Trophoblast cell (in vitro differentiated cells and primary cell): Measurements from ENCODE around the gene CDK5R1.
"Not testable (repeated sequence)": the region's sequence is repeated elsewhere in the genome, so short reads cannot be mapped to it uniquely, and the experiment has no call there.

Source experiments
- DNase-seq, 2 donors: peaks; one replicate each; pipeline ENCODE4 v3.0.0-alpha.2; 2016
- H2AFZ ChIP-seq: 2 replicates; pipeline ENCODE4 v1.6.1; 2013; ENCODE audit warnings: low read length, moderate library complexity, mild to moderate bottlenecking; ENCODE audit not compliant: insufficient read depth, poor library complexity
- H2AK5ac ChIP-seq: 2 replicates; pipeline ENCODE4 v1.6.1; 2013; ENCODE audit warnings: mild to moderate bottlenecking, low read length
- H2BK120ac ChIP-seq: 2 replicates; pipeline ENCODE4 v1.6.1; 2013; ENCODE audit warnings: low read length, mild to moderate bottlenecking, moderate library complexity; ENCODE audit not compliant: insufficient read depth, poor library complexity
- H2BK12ac ChIP-seq: 2 replicates; pipeline ENCODE4 v1.6.1; 2013; ENCODE audit warnings: mild to moderate bottlenecking, low read length, moderate library complexity
- H2BK5ac ChIP-seq: 2 replicates; pipeline ENCODE4 v1.6.1; 2013; ENCODE audit warnings: low read length, low read depth, moderate library complexity, mild to moderate bottlenecking; ENCODE audit not compliant: poor library complexity
- H3K14ac ChIP-seq: 2 replicates; pipeline ENCODE4 v1.6.1; 2013; ENCODE audit warnings: mild to moderate bottlenecking, low read length
- H3K18ac ChIP-seq: 2 replicates; pipeline ENCODE4 v1.6.1; 2013; ENCODE audit warnings: mild to moderate bottlenecking, low read length
- H3K23ac ChIP-seq: 2 replicates; pipeline ENCODE4 v1.6.1; 2013; ENCODE audit warnings: low read length
- H3K27ac ChIP-seq: 2 replicates; pipeline ENCODE4 v1.5.1; 2013; ENCODE audit warnings: low read depth, mild to moderate bottlenecking, inconsistent platforms, low read length, moderate library complexity
- H3K27me3 ChIP-seq: 2 replicates; pipeline ENCODE4 v1.6.1; 2013; ENCODE audit warnings: inconsistent platforms, mild to moderate bottlenecking, low read length, moderate library complexity; ENCODE audit not compliant: insufficient read depth
- H3K36me3 ChIP-seq, 2 experiments: 1 replicate in 1 of 2; 2 replicates in 1 of 2; pipeline ENCODE4 v1.6.1; 2013; ENCODE audit warnings: low read length in 2 of 2, mild to moderate bottlenecking in 2 of 2, moderate library complexity in 1 of 2; ENCODE audit not compliant: insufficient read depth in 2 of 2, control insufficient read depth in 1 of 2
- H3K4ac ChIP-seq: 2 replicates; pipeline ENCODE4 v1.6.1; 2013; ENCODE audit warnings: low read depth, mild to moderate bottlenecking, low read length, moderate library complexity
- H3K4me1 ChIP-seq, 2 experiments: 1 replicate in 1 of 2; 2 replicates in 1 of 2; pipeline ENCODE4 v1.6.1; 2013; ENCODE audit warnings: low read length in 2 of 2, mild to moderate bottlenecking in 2 of 2, moderate library complexity in 1 of 2; ENCODE audit not compliant: insufficient read depth in 2 of 2, control insufficient read depth in 1 of 2
- H3K4me2 ChIP-seq: 2 replicates; pipeline ENCODE4 v1.6.1; 2013; ENCODE audit warnings: inconsistent platforms, mild to moderate bottlenecking, low read length, moderate library complexity
- H3K4me3 ChIP-seq: 2 replicates; pipeline ENCODE4 v1.5.1; 2013; ENCODE audit warnings: mild to moderate bottlenecking, low read depth, low read length, inconsistent platforms
- H3K79me1 ChIP-seq: one replicate; pipeline ENCODE4 v1.6.1; 2013; ENCODE audit warnings: low read length
- H3K79me2 ChIP-seq: 2 replicates; pipeline ENCODE4 v1.6.1; 2013; ENCODE audit warnings: low read length, mild to moderate bottlenecking; ENCODE audit not compliant: control insufficient read depth, insufficient read depth, poor library complexity
- H3K9ac ChIP-seq: 2 replicates; pipeline ENCODE4 v1.6.1; 2013; ENCODE audit warnings: mild to moderate bottlenecking, low read length
- H3K9me3 ChIP-seq: 2 replicates; pipeline ENCODE4 v1.6.1; 2013; ENCODE audit warnings: low read depth, mild to moderate bottlenecking, control low read depth, inconsistent platforms, low read length; ENCODE audit not compliant: insufficient read depth
- H4K12ac ChIP-seq: 2 replicates; pipeline ENCODE4 v1.6.1; 2013; ENCODE audit warnings: low read depth, mild to moderate bottlenecking, low read length, moderate library complexity
- H4K8ac ChIP-seq: 2 replicates; pipeline ENCODE4 v1.6.1; 2013; ENCODE audit warnings: low read depth, mild to moderate bottlenecking, low read length, moderate library complexity
- H4K91ac ChIP-seq: one replicate; pipeline ENCODE4 v1.6.1; 2013; ENCODE audit warnings: low read depth, mild to moderate bottlenecking, low read length, moderate library complexity
- WGBS: extraction: QIAGEN DNeasy Blood & Tissue Kit; methylation state at CpG from one replicate; pipeline ENCODE4 v1.1.7; 2013; ENCODE audit warnings: missing lambda C conversion rate; ENCODE audit not compliant: insufficient read length, insufficient coverage; ENCODE audit errors: extremely low coverage; 5-methylcytosine and 5-hydroxymethylcytosine counted together

CDK5R1 gene

DNA sequence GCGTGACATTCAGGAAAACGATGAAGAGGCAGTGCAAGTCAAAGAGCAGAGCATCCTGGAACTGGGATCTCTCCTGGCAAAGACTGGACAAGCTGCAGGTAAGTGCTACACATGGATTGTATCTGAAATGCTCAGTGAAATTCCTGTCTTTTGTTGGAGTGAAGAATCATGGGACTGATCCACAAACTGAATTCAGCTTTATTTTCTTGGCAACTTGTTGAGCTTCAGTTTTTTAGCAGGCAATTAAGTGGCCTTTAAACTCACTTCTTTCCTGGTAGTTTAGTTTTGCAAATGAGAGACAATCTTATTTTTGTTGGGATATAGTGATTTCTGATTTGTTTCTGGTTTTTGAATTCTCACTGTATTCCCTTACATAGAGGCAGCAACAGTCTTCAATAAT lies 39.8 kb upstream of the CDK5R1 start:
- Histone ChIP-seq H3K36me3 (peaks cover 23% of the 10 kb centered on the region in 2 experiments), H3K9ac (no peak overlapping the region), H4K8ac (no peak overlapping the region), H3K27ac (no peak overlapping the region), H3K23ac (no peak overlapping the region), H3K14ac (no peak overlapping the region), H3K18ac (no peak overlapping the region), H2BK12ac (no peak overlapping the region), H3K79me1 (peaks cover 7% of the 10 kb centered on the region), H3K4me2 (no peak overlapping the region), H4K91ac (no peak overlapping the region), H3K4me1 (peaks cover 0 to 2% of the 10 kb centered on the region in 2 experiments), H3K9me3 (no peaks in the 10 kb centered on the region), H4K12ac (no peak overlapping the region), H3K27me3 (no peaks in the 10 kb centered on the region), H2BK5ac (no peak overlapping the region), H3K79me2 (peaks cover 10% of the 10 kb centered on the region), H2AFZ (no peak overlapping the region), H3K4ac (no peak overlapping the region), H2AK5ac (no peak overlapping the region), H3K4me3 (no peak overlapping the region), H2BK120ac (no peak overlapping the region)
- no CpG with 5 or more reads among the region's 2 CpGs for WGBS
- DNase-seq = no peak

DNA sequence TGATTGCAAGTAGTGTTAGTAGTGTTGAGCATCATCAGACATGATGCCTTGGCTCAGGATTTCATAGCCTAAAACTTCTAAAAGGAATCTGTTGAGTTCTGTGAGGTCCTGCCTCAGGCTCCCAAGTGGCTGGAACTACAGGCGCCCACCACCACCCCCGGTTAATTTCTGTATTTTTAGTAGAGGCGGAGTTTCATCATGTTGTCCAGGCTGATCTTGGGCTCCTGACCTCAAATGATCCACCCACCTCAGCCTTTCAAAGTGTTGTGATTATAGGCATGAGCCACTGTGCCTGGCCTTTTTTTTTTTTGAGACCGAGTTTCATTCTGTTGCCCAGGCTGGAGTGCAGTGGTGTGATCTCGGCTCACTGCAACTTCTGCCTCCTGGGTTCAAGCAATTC lies 36.8 kb upstream of the CDK5R1 start:
- H2AFZ ChIP-seq = no peak overlapping the region
- no CpG with 5 or more reads among the region's 5 CpGs for WGBS
- H3K79me1 ChIP-seq = peaks cover under 1% of the 10 kb centered on the region
- no peak overlapping the region for H4K8ac ChIP-seq
- no peaks in the 10 kb centered on the region for H3K4me1 ChIP-seq
- H3K9me3 ChIP-seq = no peaks in the 10 kb centered on the region
- no peak overlapping the region for H2AK5ac ChIP-seq
- no peak overlapping the region for H3K18ac ChIP-seq
- no peak overlapping the region for H4K12ac ChIP-seq
- no peaks in the 10 kb centered on the region for H3K27me3 ChIP-seq
- no peak overlapping the region for H3K23ac ChIP-seq
- no peak for DNase-seq
- H3K27ac ChIP-seq = no peak overlapping the region
- H3K36me3 ChIP-seq = peaks cover 23 to 31% of the 10 kb centered on the region in 2 experiments
- H3K79me2 ChIP-seq = peaks cover 3% of the 10 kb centered on the region
- H2BK120ac ChIP-seq = no peak overlapping the region
- H3K4me2 ChIP-seq = no peak overlapping the region
- no peak overlapping the region for H3K14ac ChIP-seq
- H2BK12ac ChIP-seq = no peak overlapping the region
- H3K4ac ChIP-seq = no peak overlapping the region
- no peak overlapping the region for H2BK5ac ChIP-seq
- H3K4me3 ChIP-seq = no peak overlapping the region
- H4K91ac ChIP-seq = no peak overlapping the region
- H3K9ac ChIP-seq = no peak overlapping the region

DNA sequence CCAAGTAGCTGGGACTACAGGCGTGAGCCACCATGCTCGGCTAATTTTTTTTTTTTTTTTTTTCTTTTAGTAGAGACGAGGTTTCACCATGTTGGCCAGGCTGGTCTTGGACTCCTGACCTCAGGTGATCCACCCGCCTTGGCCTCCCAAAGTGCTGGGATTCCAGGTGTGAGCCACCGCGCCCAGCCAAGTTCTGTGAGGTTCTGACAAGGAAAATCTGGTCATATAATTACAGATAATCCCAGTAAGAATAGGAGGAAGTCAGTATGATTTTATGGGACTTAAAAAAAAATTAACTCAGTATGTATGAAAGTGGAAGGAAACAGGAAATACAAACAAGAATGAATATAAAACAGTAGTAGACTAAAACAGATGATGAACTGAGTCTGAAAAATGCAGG lies 36.4 kb upstream of the CDK5R1 start:
- H2BK120ac ChIP-seq, DNase-seq, H4K12ac ChIP-seq, H2AFZ ChIP-seq, H3K27ac ChIP-seq, H3K18ac ChIP-seq, H3K4me1 ChIP-seq, H2BK5ac ChIP-seq, H3K79me2 ChIP-seq, H3K9ac ChIP-seq, H3K23ac ChIP-seq, H3K4me2 ChIP-seq, H2BK12ac ChIP-seq, H3K14ac ChIP-seq, H3K4ac ChIP-seq, H2AK5ac ChIP-seq, H3K4me3 ChIP-seq, H3K9me3 ChIP-seq, H4K91ac ChIP-seq, H4K8ac ChIP-seq, H3K27me3 ChIP-seq, H3K79me1 ChIP-seq: not testable (repeated sequence)
- no CpG with 5 or more reads among the region's 6 CpGs for WGBS
- peaks cover 23 to 31% of the 10 kb centered on the region in 2 experiments for H3K36me3 ChIP-seq

DNA sequence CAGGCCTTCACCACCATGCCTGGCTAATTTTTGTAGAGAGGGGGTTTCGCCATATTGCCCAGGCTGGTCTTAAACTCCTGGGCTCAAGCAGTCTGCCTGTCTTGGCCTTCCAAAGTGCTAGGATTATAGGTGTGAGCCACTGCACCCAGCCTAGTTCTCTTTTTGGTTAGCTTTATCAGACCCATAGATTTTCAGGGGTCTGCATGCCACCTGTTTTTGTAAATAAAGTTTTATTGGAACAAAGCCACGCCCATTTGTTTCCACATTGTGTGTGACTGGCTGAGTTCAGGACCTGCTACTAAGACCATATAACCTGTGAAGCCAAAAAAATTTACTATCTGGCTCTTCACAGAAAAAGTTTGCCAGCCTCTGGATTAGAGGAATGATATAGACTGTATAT lies 34.9 kb upstream of the CDK5R1 start:
- no peak overlapping the region for H2BK120ac ChIP-seq
- H3K4me1 ChIP-seq = no peaks in the 10 kb centered on the region
- H3K9me3 ChIP-seq = no peaks in the 10 kb centered on the region
- no peak overlapping the region for H3K4ac ChIP-seq
- H2AK5ac ChIP-seq = no peak overlapping the region
- H3K27ac ChIP-seq = no peak overlapping the region
- no peak overlapping the region for H2AFZ ChIP-seq
- H3K23ac ChIP-seq = no peak overlapping the region
- H3K27me3 ChIP-seq = no peaks in the 10 kb centered on the region
- H4K12ac ChIP-seq = no peak overlapping the region
- H3K4me3 ChIP-seq = no peak overlapping the region
- no peak overlapping the region for H3K14ac ChIP-seq
- no peak overlapping the region for H3K9ac ChIP-seq
- no peak overlapping the region for H2BK12ac ChIP-seq
- no peak overlapping the region for H4K91ac ChIP-seq
- no peak overlapping the region for H3K4me2 ChIP-seq
- peaks cover under 1% of the 10 kb centered on the region for H3K79me2 ChIP-seq
- no CpG with 5 or more reads among the region's 2 CpGs for WGBS
- H3K79me1 ChIP-seq = no peaks in the 10 kb centered on the region
- no peak for DNase-seq
- peaks cover 28 to 31% of the 10 kb centered on the region in 2 experiments for H3K36me3 ChIP-seq
- no peak overlapping the region for H3K18ac ChIP-seq
- H4K8ac ChIP-seq = no peak overlapping the region
- no peak overlapping the region for H2BK5ac ChIP-seq
